Measurements from ENCODE around the gene GPR25.
A peak's percentile ranks its signal among the peaks of the same experiment; 100 is the strongest.

GPR25 gene

GRCh38 chr1:200861937-200862647 is 10.7 kb upstream of the GPR25 start (continued):
- no peak for TF ChIP-seq CREB5 (CRISPR knock-in tag; IDR thresholded peaks at IDR 0.05; ENCODE audit: low read depth)
- TF ChIP-seq, protein P1, sequence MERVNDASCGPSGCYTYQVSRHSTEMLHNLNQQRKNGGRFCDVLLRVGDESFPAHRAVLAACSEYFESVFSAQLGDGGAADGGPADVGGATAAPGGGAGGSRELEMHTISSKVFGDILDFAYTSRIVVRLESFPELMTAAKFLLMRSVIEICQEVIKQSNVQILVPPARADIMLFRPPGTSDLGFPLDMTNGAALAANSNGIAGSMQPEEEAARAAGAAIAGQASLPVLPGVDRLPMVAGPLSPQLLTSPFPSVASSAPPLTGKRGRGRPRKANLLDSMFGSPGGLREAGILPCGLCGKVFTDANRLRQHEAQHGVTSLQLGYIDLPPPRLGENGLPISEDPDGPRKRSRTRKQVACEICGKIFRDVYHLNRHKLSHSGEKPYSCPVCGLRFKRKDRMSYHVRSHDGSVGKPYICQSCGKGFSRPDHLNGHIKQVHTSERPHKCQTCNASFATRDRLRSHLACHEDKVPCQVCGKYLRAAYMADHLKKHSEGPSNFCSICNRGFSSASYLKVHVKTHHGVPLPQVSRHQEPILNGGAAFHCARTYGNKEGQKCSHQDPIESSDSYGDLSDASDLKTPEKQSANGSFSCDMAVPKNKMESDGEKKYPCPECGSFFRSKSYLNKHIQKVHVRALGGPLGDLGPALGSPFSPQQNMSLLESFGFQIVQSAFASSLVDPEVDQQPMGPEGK (CRISPR knock-in tag; IDR thresholded peaks at IDR 0.05; ENCODE audit: borderline replicate concordance): no peak
- no peak for TF ChIP-seq GLIS3 (CRISPR knock-in tag; IDR thresholded peaks at IDR 0.05)

- TF ChIP-seq TOX (CRISPR knock-in tag; IDR thresholded peaks at IDR 0.05; ENCODE audit: borderline replicate concordance) (no peak), ZC3H10 (CRISPR knock-in tag; IDR thresholded peaks at IDR 0.05) (no peak), PPARA (CRISPR knock-in tag; IDR thresholded peaks at IDR 0.05; ENCODE audit: borderline replicate concordance) (no peak), ARNTL (CRISPR knock-in tag; IDR thresholded peaks at IDR 0.05; ENCODE audit: borderline replicate concordance, low read depth) (no peak), ZNF70 (CRISPR knock-in tag; IDR thresholded peaks at IDR 0.05) (no peak), ZNF8 (CRISPR knock-in tag; IDR thresholded peaks at IDR 0.05) (no peak), ISL1 (CRISPR knock-in tag; IDR thresholded peaks at IDR 0.05) (no peak), ZNF565 (CRISPR knock-in tag; conservative IDR thresholded peaks at IDR 0.05; ENCODE audit: low read depth) (no peak)
- ATAC-seq: no peak
Measured at GRCh38 chr1:200862713-200863415, 9.9 kb upstream of the GPR25 start.

- no peak for ATAC-seq
- TF ChIP-seq, protein P1 (CRISPR knock-in tag; IDR thresholded peaks at IDR 0.05; ENCODE audit: borderline replicate concordance): no peak
- TF ChIP-seq ISL1 (CRISPR knock-in tag; IDR thresholded peaks at IDR 0.05): no peak
- no peak for TF ChIP-seq CSRNP3 (CRISPR knock-in tag; IDR thresholded peaks at IDR 0.05)
- no peak for TF ChIP-seq PPARA (CRISPR knock-in tag; IDR thresholded peaks at IDR 0.05; ENCODE audit: borderline replicate concordance)
- TF ChIP-seq RARB (CRISPR knock-in tag; IDR thresholded peaks at IDR 0.05): no peak
- no peak for TF ChIP-seq ESRRG (CRISPR knock-in tag; IDR thresholded peaks at IDR 0.05)
- TF ChIP-seq SNAI2 (CRISPR knock-in tag; IDR thresholded peaks at IDR 0.05): no peak
- no peak for TF ChIP-seq CSDC2 (CRISPR knock-in tag; IDR thresholded peaks at IDR 0.05)
- TF ChIP-seq ZNF565 (CRISPR knock-in tag; conservative IDR thresholded peaks at IDR 0.05; ENCODE audit: low read depth): no peak
Measured at GRCh38 chr1:200866116-200866515, 6.7 kb upstream of the GPR25 start.

DNA sequence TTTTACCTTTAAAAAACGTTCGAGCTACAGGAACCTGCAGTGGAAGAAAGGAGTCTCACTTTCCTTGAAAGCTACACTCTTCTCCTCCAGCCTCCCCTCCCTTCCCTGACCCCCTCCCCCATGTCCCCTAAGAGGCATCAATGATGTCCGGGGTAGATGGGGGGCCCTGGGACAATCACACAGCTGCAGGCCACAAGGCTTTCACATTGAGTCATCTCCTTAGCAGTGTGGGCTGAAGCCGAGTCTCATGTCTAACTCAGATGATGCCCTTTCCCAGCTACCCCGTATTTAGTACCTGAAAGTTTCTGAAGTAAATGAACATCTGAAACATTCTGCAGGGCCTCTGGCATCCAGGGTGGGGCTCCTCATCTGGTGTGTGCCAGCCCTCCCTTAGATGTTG is 6.3 kb upstream of the GPR25 start:
- ATAC-seq: peak; percentile 13
- TF ChIP-seq TSHZ2 (CRISPR knock-in tag; IDR thresholded peaks at IDR 0.05) (no peak), GLIS3 (CRISPR knock-in tag; IDR thresholded peaks at IDR 0.05) (no peak), ZNF8 (CRISPR knock-in tag; IDR thresholded peaks at IDR 0.05) (no peak), ARNTL (CRISPR knock-in tag; IDR thresholded peaks at IDR 0.05; ENCODE audit: borderline replicate concordance, low read depth) (no peak), BACH2 (CRISPR knock-in tag; IDR thresholded peaks at IDR 0.05; ENCODE audit: borderline replicate concordance) (no peak), CSRNP3 (CRISPR knock-in tag; IDR thresholded peaks at IDR 0.05) (no peak), CREB5 (CRISPR knock-in tag; IDR thresholded peaks at IDR 0.05; ENCODE audit: low read depth) (no peak), RARB (CRISPR knock-in tag; IDR thresholded peaks at IDR 0.05) (no peak), ZC3H10 (CRISPR knock-in tag; IDR thresholded peaks at IDR 0.05) (no peak), CSDC2 (CRISPR knock-in tag; IDR thresholded peaks at IDR 0.05) (no peak), ISL1 (CRISPR knock-in tag; IDR thresholded peaks at IDR 0.05) (no peak), ZNF70 (CRISPR knock-in tag; IDR thresholded peaks at IDR 0.05) (no peak)
